ACC112 (cell line): ENCODE measurements around the gene SYNPO2.
"Not testable (repeated sequence)": the region's sequence is repeated elsewhere in the genome, so short reads cannot be mapped to it uniquely, and the experiment has no call there.

Experiments
- H2AFZ ChIP-seq: fragments of 200-600 bp; sonication (generic); one replicate; pipeline ENCODE4 v1.6.0; 2017; ENCODE audit warnings: antibody characterized with exemption, low read length; ENCODE audit not compliant: unreplicated experiment
- H3K27ac ChIP-seq: fragments of 200-600 bp; sonication (generic); 2 replicates; pipeline ENCODE4 v1.5.1; 2014; ENCODE audit warnings: low read depth, mild to moderate bottlenecking, antibody characterized with exemption, low read length, moderate library complexity
- H3K27me3 ChIP-seq: fragments of 200-600 bp; sonication (generic); 2 replicates; pipeline ENCODE4 v1.6.1; 2014; ENCODE audit warnings: mild to moderate bottlenecking, antibody characterized with exemption, low read length, moderate library complexity, mixed read lengths; ENCODE audit not compliant: insufficient read depth
- H3K36me3 ChIP-seq: fragments of 200-600 bp; sonication (generic); 2 replicates; pipeline ENCODE4 v1.6.1; 2016; ENCODE audit warnings: mild to moderate bottlenecking, antibody characterized with exemption, low read length, moderate library complexity, mixed read lengths; ENCODE audit not compliant: insufficient read depth
- H3K4me1 ChIP-seq: fragments of 200-600 bp; sonication (generic); one replicate; pipeline ENCODE4 v1.6.1; 2016; ENCODE audit warnings: low read length, mixed read lengths; ENCODE audit not compliant: insufficient read depth, unreplicated experiment, control insufficient read depth
- H3K4me3 ChIP-seq: fragments of 200-600 bp; sonication (generic); 2 replicates; pipeline ENCODE4 v1.5.1; 2014; ENCODE audit warnings: mild to moderate bottlenecking, low read depth, low read length
- H3K79me2 ChIP-seq: fragments of 200-600 bp; sonication (generic); one replicate; pipeline ENCODE4 v1.6.0; 2016; ENCODE audit warnings: low read length; ENCODE audit not compliant: control insufficient read depth, unreplicated experiment, insufficient read depth

Gene SYNPO2

GRCh38 chr4:118973295-118973694, 84.6 kb downstream of the SYNPO2 start:
- no peaks in the 10 kb centered on the region for H3K79me2 ChIP-seq
- H3K27ac ChIP-seq, result no peak overlapping the region
- no peaks in the 10 kb centered on the region for H3K36me3 ChIP-seq
- H3K4me3 ChIP-seq, result no peak overlapping the region
- no peak overlapping the region for H2AFZ ChIP-seq
- H3K27me3 ChIP-seq, result no peaks in the 10 kb centered on the region
- H3K4me1 ChIP-seq, result peaks cover 35% of the 10 kb centered on the region

DNA sequence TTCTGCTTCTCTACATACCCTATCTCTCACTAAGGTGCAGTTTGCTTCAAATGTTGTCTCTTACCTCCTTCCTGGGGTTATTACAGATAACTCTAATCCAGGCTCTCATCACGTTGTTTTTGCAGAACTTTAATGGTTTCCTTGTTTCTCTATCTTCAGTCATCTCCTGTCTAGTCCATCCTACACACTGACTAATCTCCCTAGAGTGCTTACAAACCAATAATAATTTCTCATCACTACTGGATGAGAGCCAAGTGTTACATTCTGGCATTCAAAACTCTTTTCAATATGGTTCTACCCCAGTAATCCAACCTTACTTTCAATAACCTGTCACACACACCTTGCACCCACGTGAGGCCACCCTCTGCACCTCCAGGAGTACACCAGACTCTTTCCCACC, 86.1 kb downstream of the SYNPO2 start:
- Histone ChIP-seq H3K27me3 (no peaks in the 10 kb centered on the region), H3K27ac (no peak overlapping the region), H3K79me2 (no peaks in the 10 kb centered on the region), H3K36me3 (no peaks in the 10 kb centered on the region), H2AFZ (no peak overlapping the region), H3K4me3 (no peak overlapping the region), H3K4me1 (peaks cover 25% of the 10 kb centered on the region)

GRCh38 chr4:118975449-118976192, 87.0 kb downstream of the SYNPO2 start:
- H3K4me1 ChIP-seq, result peaks cover 25% of the 10 kb centered on the region
- no peak overlapping the region for H3K4me3 ChIP-seq
- H3K79me2 ChIP-seq, result no peaks in the 10 kb centered on the region
- H3K27ac ChIP-seq, result no peak overlapping the region
- no peak overlapping the region for H2AFZ ChIP-seq
- H3K36me3 ChIP-seq, result no peaks in the 10 kb centered on the region
- no peaks in the 10 kb centered on the region for H3K27me3 ChIP-seq

- not testable (repeated sequence) for H3K27me3 ChIP-seq, H3K27ac ChIP-seq, H3K79me2 ChIP-seq, H2AFZ ChIP-seq, H3K36me3 ChIP-seq, H3K4me3 ChIP-seq
- H3K4me1 ChIP-seq, result peaks cover 25% of the 10 kb centered on the region
These were observed 87.5 kb downstream of the SYNPO2 start for GRCh38 chr4:118976193-118976560.

- not testable (repeated sequence) for H3K79me2 ChIP-seq, H3K36me3 ChIP-seq, H3K27ac ChIP-seq, H3K27me3 ChIP-seq, H2AFZ ChIP-seq, H3K4me3 ChIP-seq
- peaks cover 25% of the 10 kb centered on the region for H3K4me1 ChIP-seq
These were observed 88.4 kb downstream of the SYNPO2 start for GRCh38 chr4:118977100-118977499.

DNA sequence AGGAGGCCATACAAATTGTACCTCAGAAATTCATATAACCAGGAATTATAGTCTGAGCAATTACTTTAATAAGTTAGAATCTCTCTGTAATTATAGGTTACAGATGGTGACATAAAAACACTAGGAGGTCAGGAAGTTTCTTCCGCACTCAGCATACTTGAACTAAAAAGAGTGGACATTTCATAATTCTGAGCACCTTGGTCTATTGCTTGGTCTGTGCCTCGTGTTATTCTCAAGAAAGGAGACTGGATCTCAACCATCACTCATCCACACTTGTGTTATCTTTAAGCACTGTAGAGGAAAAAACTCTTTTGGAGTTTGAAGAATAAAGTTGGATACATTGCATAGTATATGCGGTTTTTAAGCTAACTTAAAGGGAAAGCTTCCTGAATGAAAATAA, 91.1 kb downstream of the SYNPO2 start:
- Histone ChIP-seq H3K4me1 (peaks cover 10% of the 10 kb centered on the region), H3K27ac (no peak overlapping the region), H2AFZ (no peak overlapping the region), H3K27me3 (no peaks in the 10 kb centered on the region), H3K79me2 (no peaks in the 10 kb centered on the region), H3K4me3 (no peak overlapping the region), H3K36me3 (no peaks in the 10 kb centered on the region)

DNA sequence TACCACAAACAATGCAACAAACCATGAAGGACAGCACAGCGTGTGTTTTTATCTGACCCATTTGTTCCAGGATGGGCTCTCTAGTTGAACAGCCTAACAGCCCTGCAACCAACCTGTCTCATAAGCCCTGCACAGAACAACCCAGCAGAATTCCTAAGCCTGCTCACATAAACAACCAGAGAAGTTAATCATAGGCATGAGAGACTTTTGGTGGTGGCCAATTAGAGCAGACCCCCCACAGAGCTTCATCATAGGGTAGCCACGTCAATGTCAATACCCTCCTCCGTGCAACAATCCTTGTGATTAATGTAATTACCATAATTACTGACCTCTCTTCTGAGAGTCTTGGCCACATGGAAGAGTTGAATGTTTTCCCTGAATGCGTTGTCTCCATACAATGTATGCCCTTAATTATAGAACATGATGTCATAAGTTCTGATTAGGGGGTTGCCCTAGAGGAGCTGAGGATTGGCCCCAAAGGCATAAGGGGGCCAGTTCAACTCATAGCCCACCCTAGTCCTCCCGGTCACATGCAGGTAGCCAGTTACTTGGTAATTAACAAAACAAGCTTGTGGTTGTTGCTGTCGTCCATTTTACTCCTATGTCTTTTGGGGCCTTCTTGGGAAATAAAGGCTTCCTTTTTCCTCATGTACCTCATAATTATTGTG, 92.7 kb downstream of the SYNPO2 start:
- Histone ChIP-seq H2AFZ (no peak overlapping the region), H3K27me3 (no peaks in the 10 kb centered on the region)

GRCh38 chr4:118981839-118982381, 93.3 kb downstream of the SYNPO2 start:
- Histone ChIP-seq H3K4me1 (no peaks in the 10 kb centered on the region), H3K27me3 (no peaks in the 10 kb centered on the region), H3K79me2 (no peaks in the 10 kb centered on the region), H3K27ac (no peak overlapping the region), H3K36me3 (no peaks in the 10 kb centered on the region), H2AFZ (no peak overlapping the region), H3K4me3 (no peak overlapping the region)

More for the DNA sequence above, 92.7 kb downstream of the SYNPO2 start:
- no peaks in the 10 kb centered on the region for H3K4me1 ChIP-seq
- H3K36me3 ChIP-seq, result no peaks in the 10 kb centered on the region
- no peak overlapping the region for H3K27ac ChIP-seq
- H3K79me2 ChIP-seq, result no peaks in the 10 kb centered on the region
- H3K4me3 ChIP-seq, result no peak overlapping the region

GRCh38 chr4:118983293-118983692, 94.6 kb downstream of the SYNPO2 start:
- Histone ChIP-seq H3K4me3 (no peak overlapping the region), H3K27me3 (no peaks in the 10 kb centered on the region), H2AFZ (no peak overlapping the region), H3K79me2 (no peaks in the 10 kb centered on the region), H3K36me3 (no peaks in the 10 kb centered on the region), H3K27ac (no peak overlapping the region), H3K4me1 (no peaks in the 10 kb centered on the region)

- H3K27ac ChIP-seq, result no peak overlapping the region
- no peak overlapping the region for H3K4me3 ChIP-seq
- H3K36me3 ChIP-seq, result no peaks in the 10 kb centered on the region
- no peaks in the 10 kb centered on the region for H3K79me2 ChIP-seq
- no peak overlapping the region for H2AFZ ChIP-seq
- H3K27me3 ChIP-seq, result no peaks in the 10 kb centered on the region
- H3K4me1 ChIP-seq, result peaks cover 4% of the 10 kb centered on the region
These were observed 95.2 kb downstream of the SYNPO2 start for GRCh38 chr4:118983831-118984230.
